ENCODE measurements around the gene MAN2A1.

- TF ChIP-seq CTCF (IDR thresholded peaks at IDR 0.05 in 8 of 11, conservative IDR thresholded peaks at IDR 0.05 in 3 of 11) (no peak), POLR2AphosphoS5 (IDR thresholded peaks at IDR 0.05) (no peak), POLR2A (IDR thresholded peaks at IDR 0.05) (no peak)
Observed at GRCh38 chr5:109652096-109652495, 37.6 kb upstream of the MAN2A1 start.

All from spleen (tissue), 7 donors.